Smooth muscle cell (in vitro differentiated cells): Measurements from ENCODE around the gene SLC39A11. TPM values are rescaled to one million over a fixed set of nuclear protein-coding genes. Genes with fewer than 3 reads are reported as not detected.
"Not testable (repeated sequence)": the region's sequence is repeated elsewhere in the genome, so short reads cannot be mapped to it uniquely, and the experiment has no call there.

ENCODE experiments used
- DNase-seq: peaks from one replicate; lab custom pipeline; 2025; ENCODE audit not compliant: unreplicated experiment; lab: John Stamatoyannopoulos, UW
- H2AFZ ChIP-seq: fragments of 200-600 bp; sonication (generic); 2 replicates; pipeline ENCODE4 v1.6.0; 2016; ENCODE audit warnings: antibody characterized with exemption, low read depth, mild to moderate bottlenecking
- H3F3A ChIP-seq: fragments of 200-600 bp; sonication (generic); 2 replicates; pipeline ENCODE4 v1.6.0; 2017; ENCODE audit warnings: antibody characterized with exemption, low read depth
- H3K27ac ChIP-seq: fragments of 200-600 bp; sonication (generic); 2 replicates; pipeline ENCODE4 v1.5.1; 2016; ENCODE audit warnings: low read depth, mild to moderate bottlenecking
- H3K27me3 ChIP-seq: fragments of 200-600 bp; sonication (generic); 2 replicates; pipeline ENCODE4 v1.6.1; 2016; ENCODE audit warnings: low read depth, mild to moderate bottlenecking
- H3K36me3 ChIP-seq: fragments of 200-600 bp; sonication (generic); 2 replicates; pipeline ENCODE4 v1.5.1; 2016; ENCODE audit warnings: low read depth
- H3K4me1 ChIP-seq: fragments of 200-600 bp; sonication (generic); 2 replicates; pipeline ENCODE4 v1.5.1; 2016; ENCODE audit warnings: low read depth
- H3K4me2 ChIP-seq: fragments of 200-600 bp; sonication (generic); 2 replicates; pipeline ENCODE4 v1.6.0; 2016; ENCODE audit warnings: mild to moderate bottlenecking
- H3K4me3 ChIP-seq: fragments of 200-600 bp; sonication (generic); 2 replicates; pipeline ENCODE4 v1.5.1; 2016; ENCODE audit warnings: mild to moderate bottlenecking
- H3K79me2 ChIP-seq: fragments of 200-600 bp; sonication (generic); 2 replicates; pipeline ENCODE4 v1.6.0; 2016; ENCODE audit warnings: low read depth, mild to moderate bottlenecking
- H3K9ac ChIP-seq: fragments of 200-600 bp; sonication (generic); 2 replicates; pipeline ENCODE4 v1.6.0; 2016; ENCODE audit warnings: low read depth
- H3K9me3 ChIP-seq: fragments of 200-600 bp; sonication (generic); replicated peaks from 2 replicates; pipeline ENCODE4 v1.5.1; 2016; ENCODE audit warnings: low read depth
- H4K20me1 ChIP-seq: fragments of 200-600 bp; sonication (generic); 2 replicates; pipeline ENCODE4 v1.6.0; 2016; ENCODE audit warnings: low read depth
- WGBS: methylation state at CpG from one replicate; pipeline ENCODE4 v1.1.7; 2016; ENCODE audit warnings: low lambda C conversion rate; 5-methylcytosine and 5-hydroxymethylcytosine counted together
- polyA plus RNA-seq: library from polyadenylated mRNA; unstranded; fragments of >200 nt; fragmentation: Nextera tagmentation; extraction: Ambion mirVana; gene quantifications from 2 replicates; pipeline ENCODE4 v1.2.1, GENCODE V29; 2016
- total RNA-seq: library from RNA; depleted of rRNA; stranded (reverse); fragments of >200 nt; gene quantifications from 2 replicates; pipeline ENCODE4 v1.2.3, GENCODE V29; 2014
- TF ChIP-seq, protein P1 (sequence below): fragments of 200-600 bp; sonication (generic); IDR thresholded peaks from 2 replicates; pipeline ENCODE4 v1.5.1; 2017; ENCODE audit warnings: borderline replicate concordance, mild to moderate bottlenecking, antibody characterized with exemption; ENCODE audit not compliant: insufficient read depth, poor library complexity, severe bottlenecking

SLC39A11 gene
- total and polyA plus RNA-seq, 2 experiments from 2014 or later, result 9.2 to 36.7 TPM

GRCh38 chr17:72826602-72827001 lies 265.9 kb downstream of the SLC39A11 start:
- DNase-seq, result no peak
- H3K4me2 ChIP-seq, result no peak overlapping the region
- H3K4me3 ChIP-seq, result no peak overlapping the region
- no peak overlapping the region for H3K9ac ChIP-seq
- H3K27ac ChIP-seq, result no peak overlapping the region
- H3F3A ChIP-seq, result no peaks in the 10 kb centered on the region
- H4K20me1 ChIP-seq, result no peaks in the 10 kb centered on the region
- H3K4me1 ChIP-seq, result no peaks in the 10 kb centered on the region
- 86% methylated on average over 4 of the region's 4 CpGs for WGBS
- no peaks in the 10 kb centered on the region for H3K36me3 ChIP-seq
- H3K9me3 ChIP-seq, result no peaks in the 10 kb centered on the region
- no peaks in the 10 kb centered on the region for H3K27me3 ChIP-seq
- H2AFZ ChIP-seq, result no peak overlapping the region
- no peaks in the 10 kb centered on the region for H3K79me2 ChIP-seq
- TF ChIP-seq, protein P1, sequence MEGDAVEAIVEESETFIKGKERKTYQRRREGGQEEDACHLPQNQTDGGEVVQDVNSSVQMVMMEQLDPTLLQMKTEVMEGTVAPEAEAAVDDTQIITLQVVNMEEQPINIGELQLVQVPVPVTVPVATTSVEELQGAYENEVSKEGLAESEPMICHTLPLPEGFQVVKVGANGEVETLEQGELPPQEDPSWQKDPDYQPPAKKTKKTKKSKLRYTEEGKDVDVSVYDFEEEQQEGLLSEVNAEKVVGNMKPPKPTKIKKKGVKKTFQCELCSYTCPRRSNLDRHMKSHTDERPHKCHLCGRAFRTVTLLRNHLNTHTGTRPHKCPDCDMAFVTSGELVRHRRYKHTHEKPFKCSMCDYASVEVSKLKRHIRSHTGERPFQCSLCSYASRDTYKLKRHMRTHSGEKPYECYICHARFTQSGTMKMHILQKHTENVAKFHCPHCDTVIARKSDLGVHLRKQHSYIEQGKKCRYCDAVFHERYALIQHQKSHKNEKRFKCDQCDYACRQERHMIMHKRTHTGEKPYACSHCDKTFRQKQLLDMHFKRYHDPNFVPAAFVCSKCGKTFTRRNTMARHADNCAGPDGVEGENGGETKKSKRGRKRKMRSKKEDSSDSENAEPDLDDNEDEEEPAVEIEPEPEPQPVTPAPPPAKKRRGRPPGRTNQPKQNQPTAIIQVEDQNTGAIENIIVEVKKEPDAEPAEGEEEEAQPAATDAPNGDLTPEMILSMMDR, result peak; percentile 13

DNA sequence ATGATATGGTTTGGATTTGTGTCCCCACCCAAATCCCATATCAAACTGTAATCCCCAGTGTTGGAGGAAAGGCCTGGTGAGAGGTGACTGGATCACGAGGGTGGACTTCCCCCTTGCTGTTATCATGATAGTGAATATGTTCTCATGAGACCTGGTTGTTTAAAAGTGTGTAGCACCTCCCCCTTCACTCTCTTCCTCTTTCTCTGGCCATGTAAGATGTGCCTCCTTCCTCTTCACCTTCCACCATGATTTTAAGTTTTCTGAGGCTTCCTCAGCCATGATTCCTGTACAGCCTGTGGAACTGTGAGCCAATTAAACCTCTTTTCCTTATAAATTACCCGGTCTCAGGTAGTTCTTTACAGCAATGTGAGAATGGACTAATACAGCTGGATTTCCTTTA lies 266.4 kb downstream of the SLC39A11 start:
- H3K79me2 ChIP-seq, result not testable (repeated sequence)
- WGBS, result 87% methylated on average over 2 of the region's 2 CpGs

DNA sequence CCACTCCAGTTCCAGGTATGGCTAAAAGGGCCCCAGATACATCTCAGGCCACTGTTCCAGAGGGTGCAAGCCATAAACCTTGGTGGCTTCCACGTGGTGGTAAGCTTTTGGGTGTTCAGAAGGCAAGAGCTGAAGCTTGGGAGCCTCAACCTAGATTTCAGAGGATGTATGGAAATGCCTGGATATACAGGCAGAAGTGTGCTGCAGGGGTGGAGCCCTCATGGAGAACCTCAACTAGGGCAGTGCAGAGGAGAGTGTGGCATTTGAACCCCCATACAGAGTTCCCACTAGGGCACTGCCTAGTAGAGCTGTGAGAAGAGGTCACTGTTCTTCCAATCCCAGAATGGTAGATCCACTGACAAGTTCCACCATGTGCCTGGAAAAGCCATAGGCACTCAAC lies 267.3 kb downstream of the SLC39A11 start:
- Histone ChIP-seq H3K27me3 (no peaks in the 10 kb centered on the region), H3K36me3 (no peaks in the 10 kb centered on the region), H3K27ac (no peak overlapping the region), H3K4me3 (no peak overlapping the region), H2AFZ (no peak overlapping the region), H3K9me3 (no peaks in the 10 kb centered on the region), H3K79me2 (no peaks in the 10 kb centered on the region), H3K4me1 (no peaks in the 10 kb centered on the region), H4K20me1 (no peaks in the 10 kb centered on the region), H3F3A (no peaks in the 10 kb centered on the region), H3K9ac (no peak overlapping the region), H3K4me2 (no peak overlapping the region)
- no peak for DNase-seq
- TF ChIP-seq, protein P1, result no peak
- 50% methylated on average over 1 of the region's 1 CpG for WGBS

More for the DNA sequence above, 266.4 kb downstream of the SLC39A11 start:
- H3K27ac ChIP-seq, H3K27me3 ChIP-seq, H3K36me3 ChIP-seq, H3K4me1 ChIP-seq, H3K9ac ChIP-seq, DNase-seq, H3K9me3 ChIP-seq, H2AFZ ChIP-seq, H4K20me1 ChIP-seq, H3K4me3 ChIP-seq, H3K4me2 ChIP-seq, H3F3A ChIP-seq: not testable (repeated sequence)

- DNase-seq, H3K27me3 ChIP-seq, H3K4me2 ChIP-seq, H3K9me3 ChIP-seq, H4K20me1 ChIP-seq, H3K36me3 ChIP-seq, H3K4me1 ChIP-seq, H2AFZ ChIP-seq, H3K4me3 ChIP-seq, H3K9ac ChIP-seq, H3K27ac ChIP-seq, H3F3A ChIP-seq, H3K79me2 ChIP-seq: not testable (repeated sequence)
- 97% methylated on average over 4 of the region's 4 CpGs for WGBS
These were observed 268.2 kb downstream of the SLC39A11 start for GRCh38 chr17:72824267-72824666.

GRCh38 chr17:72822358-72823023 lies 270.0 kb downstream of the SLC39A11 start:
- H3K4me2 ChIP-seq, result no peak overlapping the region
- TF ChIP-seq, protein P1, result no peak
- no peak overlapping the region for H3K9ac ChIP-seq
- DNase-seq, result no peak
- no peaks in the 10 kb centered on the region for H3K79me2 ChIP-seq
- no peak overlapping the region for H3K27ac ChIP-seq
- no peaks in the 10 kb centered on the region for H4K20me1 ChIP-seq
- no peaks in the 10 kb centered on the region for H3K27me3 ChIP-seq
- H3K36me3 ChIP-seq, result no peaks in the 10 kb centered on the region
- H2AFZ ChIP-seq, result no peak overlapping the region
- no peaks in the 10 kb centered on the region for H3F3A ChIP-seq
- H3K4me3 ChIP-seq, result no peak overlapping the region
- H3K9me3 ChIP-seq, result no peaks in the 10 kb centered on the region
- WGBS, result 89% methylated on average over 5 of the region's 5 CpGs
- H3K4me1 ChIP-seq, result no peaks in the 10 kb centered on the region
